Neural progenitor cell (in vitro differentiated cells): ENCODE results near the gene ARHGAP4. TPM values are rescaled to one million over a fixed set of nuclear protein-coding genes. Genes with fewer than 3 reads are reported as not detected.

ENCODE experiments used
- DNase-seq: peaks from one replicate; pipeline ENCODE4 v3.0.0-alpha.2; 2016; ENCODE audit warnings: low spot score
- H2AFZ ChIP-seq: fragments of 200-600 bp; sonication (generic); replicated peaks from 2 replicates; pipeline ENCODE4 v1.6.1; 2016; ENCODE audit warnings: antibody characterized with exemption
- H3F3A ChIP-seq: fragments of 200-600 bp; sonication (generic); 2 replicates; pipeline ENCODE4 v1.6.1; 2016; ENCODE audit warnings: antibody characterized with exemption, low read depth
- H3K27ac ChIP-seq: fragments of 200-600 bp; sonication (generic); 2 replicates; pipeline ENCODE4 v1.5.1; 2016; ENCODE audit warnings: mild to moderate bottlenecking
- H3K27me3 ChIP-seq: fragments of 200-600 bp; sonication (generic); 2 replicates; pipeline ENCODE4 v1.6.1; 2016; ENCODE audit warnings: mild to moderate bottlenecking, moderate library complexity
- H3K36me3 ChIP-seq: fragments of 200-600 bp; sonication (generic); 2 replicates; pipeline ENCODE4 v1.5.1; 2016
- H3K4me1 ChIP-seq: fragments of 200-600 bp; sonication (generic); 2 replicates; pipeline ENCODE4 v1.6.1; 2016; ENCODE audit warnings: mixed run types
- H3K4me2 ChIP-seq: fragments of 200-600 bp; sonication (generic); 2 replicates; pipeline ENCODE4 v1.6.1; 2016
- H3K4me3 ChIP-seq: fragments of 200-600 bp; sonication (generic); 2 replicates; pipeline ENCODE4 v1.5.1; 2016
- H3K79me2 ChIP-seq: fragments of 200-600 bp; sonication (generic); 2 replicates; pipeline ENCODE4 v1.6.1; 2016; ENCODE audit warnings: low read depth
- H3K9ac ChIP-seq: fragments of 200-600 bp; sonication (generic); 2 replicates; pipeline ENCODE4 v1.6.1; 2016
- H3K9me3 ChIP-seq: fragments of 200-600 bp; sonication (generic); 2 replicates; pipeline ENCODE4 v1.5.1; 2016; ENCODE audit warnings: low read depth
- H4K20me1 ChIP-seq: fragments of 200-600 bp; sonication (generic); 2 replicates; pipeline ENCODE4 v1.6.1; 2016; ENCODE audit warnings: low read depth
- H3K27ac Mint-ChIP-seq: 3 replicates; pipeline ENCODE4 v1.8.0; 2021; ENCODE audit warnings: mixed read lengths
- H3K27me3 Mint-ChIP-seq: 2 replicates; pipeline ENCODE4 v1.8.0; 2022; ENCODE audit warnings: low read depth, mild to moderate bottlenecking, inconsistent platforms, moderate library complexity, mixed read lengths; ENCODE audit not compliant: insufficient read depth
- H3K36me3 Mint-ChIP-seq: 3 replicates; pipeline ENCODE4 v1.8.0; 2021; ENCODE audit warnings: mixed read lengths
- H3K4me1 Mint-ChIP-seq: 3 replicates; pipeline ENCODE4 v1.8.0; 2021; ENCODE audit warnings: mixed read lengths
- H3K4me3 Mint-ChIP-seq: 3 replicates; pipeline ENCODE4 v1.8.0; 2021; ENCODE audit warnings: mild to moderate bottlenecking, moderate library complexity, mixed read lengths
- H3K9me3 Mint-ChIP-seq: 3 replicates; pipeline ENCODE4 v1.8.0; 2020; ENCODE audit warnings: mixed read lengths
- EZH2 ChIP-seq: fragments of 200-600 bp; sonication (generic); IDR thresholded peaks from 2 replicates; pipeline ENCODE4 v1.6.1; 2017; ENCODE audit warnings: antibody characterized with exemption, mild to moderate bottlenecking, moderate library complexity
- EZH2phosphoT487 ChIP-seq: fragments of 200-600 bp; sonication (generic); IDR thresholded peaks from 2 replicates; pipeline ENCODE4 v1.6.1; 2017; ENCODE audit warnings: antibody characterized with exemption
- total RNA-seq: library from RNA; depleted of rRNA; stranded (reverse); fragments of >200 nt; gene quantifications from 2 replicates; pipeline ENCODE4 v1.2.3, GENCODE V29; 2015; ENCODE audit warnings: low replicate concordance
- TF ChIP-seq, protein P1 (sequence below): fragments of 200-600 bp; sonication (generic); IDR thresholded peaks from 2 replicates; pipeline ENCODE4 v1.5.1; 2017; ENCODE audit warnings: antibody characterized with exemption, mild to moderate bottlenecking

ARHGAP4 gene
- total RNA-seq, 1 donor from 2014 or later = 5.1 TPM

DNA sequence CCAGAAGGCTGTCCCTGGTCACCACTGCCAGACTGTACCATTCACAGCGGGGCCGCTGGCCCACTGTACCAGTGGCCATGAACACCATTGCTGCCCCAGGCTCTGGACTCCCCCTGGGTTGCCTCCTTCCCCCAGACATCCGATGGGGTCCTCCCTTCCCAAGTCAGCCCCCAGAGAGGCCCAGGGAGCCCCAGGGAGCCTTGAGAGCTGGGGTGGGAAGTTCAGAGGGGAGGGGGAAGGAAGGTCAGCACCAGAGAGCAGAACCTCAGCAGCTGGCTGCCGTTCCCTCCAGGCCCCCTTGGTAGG, 441 bp upstream of the ARHGAP4 start:
- TF ChIP-seq EZH2 (no peak), EZH2phosphoT487 (no peak)
- TF ChIP-seq, protein P1, sequence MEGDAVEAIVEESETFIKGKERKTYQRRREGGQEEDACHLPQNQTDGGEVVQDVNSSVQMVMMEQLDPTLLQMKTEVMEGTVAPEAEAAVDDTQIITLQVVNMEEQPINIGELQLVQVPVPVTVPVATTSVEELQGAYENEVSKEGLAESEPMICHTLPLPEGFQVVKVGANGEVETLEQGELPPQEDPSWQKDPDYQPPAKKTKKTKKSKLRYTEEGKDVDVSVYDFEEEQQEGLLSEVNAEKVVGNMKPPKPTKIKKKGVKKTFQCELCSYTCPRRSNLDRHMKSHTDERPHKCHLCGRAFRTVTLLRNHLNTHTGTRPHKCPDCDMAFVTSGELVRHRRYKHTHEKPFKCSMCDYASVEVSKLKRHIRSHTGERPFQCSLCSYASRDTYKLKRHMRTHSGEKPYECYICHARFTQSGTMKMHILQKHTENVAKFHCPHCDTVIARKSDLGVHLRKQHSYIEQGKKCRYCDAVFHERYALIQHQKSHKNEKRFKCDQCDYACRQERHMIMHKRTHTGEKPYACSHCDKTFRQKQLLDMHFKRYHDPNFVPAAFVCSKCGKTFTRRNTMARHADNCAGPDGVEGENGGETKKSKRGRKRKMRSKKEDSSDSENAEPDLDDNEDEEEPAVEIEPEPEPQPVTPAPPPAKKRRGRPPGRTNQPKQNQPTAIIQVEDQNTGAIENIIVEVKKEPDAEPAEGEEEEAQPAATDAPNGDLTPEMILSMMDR = no peak
- Mint-ChIP-seq H3K9me3 (peaks cover 10% of the 10 kb centered on the region), H3K36me3 (peaks cover 2% of the 10 kb centered on the region), H3K27me3 (peaks cover 9% of the 10 kb centered on the region), H3K4me3 (no peak overlapping the region), H3K4me1 (peaks cover 27% of the 10 kb centered on the region), H3K27ac (no peak overlapping the region)
- H3K27ac ChIP-seq = no peak overlapping the region
- no peaks in the 10 kb centered on the region for H4K20me1 ChIP-seq
- no peaks in the 10 kb centered on the region for H3K9me3 ChIP-seq
- peaks cover 10% of the 10 kb centered on the region for H3K27me3 ChIP-seq
- H3K79me2 ChIP-seq = no peaks in the 10 kb centered on the region
- H2AFZ ChIP-seq = no peak overlapping the region
- H3K4me2 ChIP-seq = peak overlapping the region; percentile 85
- DNase-seq = no peak
- H3F3A ChIP-seq = peaks cover 28% of the 10 kb centered on the region
- H3K4me3 ChIP-seq = peak overlapping the region; percentile 63
- no peaks in the 10 kb centered on the region for H3K36me3 ChIP-seq
- no peak overlapping the region for H3K9ac ChIP-seq
- H3K4me1 ChIP-seq = peaks cover 8% of the 10 kb centered on the region

- Histone ChIP-seq H3K36me3 (no peaks in the 10 kb centered on the region), H3K79me2 (no peaks in the 10 kb centered on the region), H3K27ac (no peak overlapping the region), H3F3A (peaks cover 28% of the 10 kb centered on the region), H3K4me3 (peak overlapping the region; percentile 63), H2AFZ (no peak overlapping the region), H3K9ac (no peak overlapping the region), H4K20me1 (no peaks in the 10 kb centered on the region), H3K27me3 (peaks cover 10% of the 10 kb centered on the region), H3K4me1 (peaks cover 8% of the 10 kb centered on the region), H3K4me2 (peak overlapping the region; percentile 85), H3K9me3 (no peaks in the 10 kb centered on the region)
- Mint-ChIP-seq H3K9me3 (peaks cover 10% of the 10 kb centered on the region), H3K4me1 (peaks cover 27% of the 10 kb centered on the region), H3K4me3 (no peak overlapping the region), H3K36me3 (peaks cover 2% of the 10 kb centered on the region), H3K27me3 (peaks cover 7% of the 10 kb centered on the region), H3K27ac (no peak overlapping the region)
- TF ChIP-seq EZH2 (peak; percentile 22), EZH2phosphoT487 (no peak)
- TF ChIP-seq, protein P1 = no peak
- no peak for DNase-seq
Measured at GRCh38 chrX:153925387-153925738, 701 bp downstream of the ARHGAP4 start.

DNA sequence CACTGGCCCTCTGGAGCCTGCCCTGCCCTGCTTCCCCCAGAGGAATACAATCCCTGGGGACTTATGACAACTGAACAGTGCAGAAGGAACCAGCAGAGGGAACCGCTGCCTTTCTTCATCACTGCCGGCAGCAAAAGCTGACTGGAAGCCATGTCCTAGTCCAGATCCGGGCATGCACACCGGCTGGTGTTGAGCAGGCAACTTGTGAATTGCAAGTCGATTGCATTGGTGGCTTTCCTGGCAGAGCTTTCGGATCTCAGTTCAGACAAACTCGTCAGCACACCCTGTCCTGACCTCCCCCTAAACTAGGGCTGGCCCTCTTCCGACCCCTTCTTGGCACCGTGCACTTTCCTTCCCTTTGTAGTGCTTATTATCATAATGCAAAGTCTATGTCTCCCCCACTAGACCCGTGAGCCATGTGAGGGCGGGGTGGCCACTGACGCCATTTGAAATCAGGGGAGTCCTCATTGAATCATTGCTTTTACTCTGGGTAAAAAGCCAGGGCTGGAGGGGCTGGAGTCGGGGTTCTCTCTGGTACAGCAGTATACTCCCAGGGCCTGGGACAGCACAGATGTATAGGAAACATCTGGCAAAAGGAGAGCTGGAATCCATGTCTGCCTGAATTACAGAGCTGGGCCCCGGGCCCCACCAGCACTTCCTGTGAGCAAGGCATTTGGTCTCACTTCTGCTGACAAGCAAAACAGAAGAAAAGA, 1.8 kb downstream of the ARHGAP4 start:
- H3K36me3 Mint-ChIP-seq = peaks cover 2% of the 10 kb centered on the region
- H3K27me3 Mint-ChIP-seq = peaks cover 7% of the 10 kb centered on the region
- Histone ChIP-seq H3F3A (peaks cover 26% of the 10 kb centered on the region), H3K9me3 (no peaks in the 10 kb centered on the region), H3K79me2 (no peaks in the 10 kb centered on the region), H4K20me1 (no peaks in the 10 kb centered on the region), H3K9ac (no peak overlapping the region), H3K4me3 (no peak overlapping the region), H3K27me3 (peaks cover 10% of the 10 kb centered on the region), H3K27ac (no peak overlapping the region), H3K4me2 (no peak overlapping the region), H2AFZ (no peak overlapping the region), H3K4me1 (peaks cover 8% of the 10 kb centered on the region), H3K36me3 (no peaks in the 10 kb centered on the region)
- H3K4me3 Mint-ChIP-seq = no peak overlapping the region
- peaks cover 27% of the 10 kb centered on the region for H3K4me1 Mint-ChIP-seq
- TF ChIP-seq, protein P1 = peak; percentile 41
- TF ChIP-seq EZH2 (no peak), EZH2phosphoT487 (no peak)
- DNase-seq = peak; percentile 57
- H3K9me3 Mint-ChIP-seq = peaks cover 16% of the 10 kb centered on the region
- no peak overlapping the region for H3K27ac Mint-ChIP-seq
